ENCODE data around the gene TAS2R1.

Gene TAS2R1

GRCh38 chr5:9587135-9587534 lies 43.0 kb downstream of the TAS2R1 start:
- DNase-seq (ENCODE audit: low spot score) = no peak

GRCh38 chr5:9582406-9582805 lies 47.7 kb downstream of the TAS2R1 start:
- DNase-seq (ENCODE audit: low spot score) = no peak
